Esophagus squamous epithelium (tissue), 5 donors: Measurements from ENCODE around the gene CYP4F3. TPM values are rescaled to one million over a fixed set of nuclear protein-coding genes. Genes with fewer than 3 reads are reported as not detected.

Experiments used
- DNase-seq: peaks from one replicate; lab custom pipeline; 2025; lab: John Stamatoyannopoulos, UW
- H3K27ac ChIP-seq, 4 donors: fragments of 200-600 bp; sonication (generic); one replicate each; pipeline ENCODE4 v1.5.1; 2016 to 2019; ENCODE audit warnings: mild to moderate bottlenecking in 1 of 4
- H3K27me3 ChIP-seq, 4 donors: fragments of 200-600 bp; sonication (generic); 1 replicate in 3 of 4; 2 replicates in 1 of 4; pipeline versions ENCODE4 v1.5.1 to v1.6.0; 2017 to 2021; ENCODE audit warnings: antibody characterized with exemption in 1 of 4
- H3K36me3 ChIP-seq, 3 donors: fragments of 200-600 bp; sonication (generic); one replicate each; pipeline ENCODE4 v1.5.1; 2016 to 2019
- H3K4me1 ChIP-seq, 3 donors: fragments of 200-600 bp; sonication (generic); one replicate each; pipeline ENCODE4 v1.5.1; 2017 to 2019
- H3K4me3 ChIP-seq, 4 donors: fragments of 200-600 bp; sonication (generic); 1 replicate in 3 of 4; 2 replicates in 1 of 4; pipeline ENCODE4 v1.5.1; 2016 to 2019; ENCODE audit warnings: mild to moderate bottlenecking in 2 of 4, moderate library complexity in 1 of 4
- H3K9me3 ChIP-seq, 3 donors: fragments of 200-600 bp; sonication (generic); one replicate each; pipeline ENCODE4 v1.5.1; 2016 to 2019
- CTCF ChIP-seq, 6 experiments: fragments of 450-650 bp in 4 of 6; fragments of 200-600 bp in 2 of 6; sonication (generic) in 2 of 6; IDR thresholded peaks; one replicate each; pipeline ENCODE4 v1.5.1; 2016 to 2019; ENCODE audit warnings: antibody characterized with exemption in 6 of 6, mild to moderate bottlenecking in 4 of 6, moderate library complexity in 4 of 6
- POLR2A ChIP-seq, 4 donors: fragments of 450-650 bp; IDR thresholded peaks; one replicate each; pipeline ENCODE4 v1.6.1; 2017; ENCODE audit warnings: antibody characterized with exemption in 4 of 4, mild to moderate bottlenecking in 4 of 4, moderate library complexity in 3 of 4
- WGBS, 2 donors: methylation state at CpG; one replicate each; pipeline ENCODE4 v1.1.5; 2018; 5-methylcytosine and 5-hydroxymethylcytosine counted together
- intact Hi-C: fragments of 100-400 bp; cut with DNase I; formaldehyde crosslinking; loops from one replicate; pipeline ENCODE4 v1.15.0; 2022
- total RNA-seq, 4 donors: library from RNA; depleted of rRNA; stranded (reverse); fragments of >200 nt; gene quantifications; one replicate each; pipeline ENCODE4 v1.1.0, GENCODE V29; 2016
- donor health status: DM: yes; HTN: yes; CAD: no.

The CYP4F3 gene
- total RNA-seq, 4 donors from 2014 or later, result 31.2 to 86.2 (median 43.5) TPM

GRCh38 chr19:15633082-15633835 is 7.4 kb upstream of the CYP4F3 start:
- no peak for DNase-seq
- WGBS, 2 donors, result 41 to 52% methylated on average over 5 of the region's 5 CpGs
- Histone ChIP-seq H3K36me3 (no peaks in the 10 kb centered on the region), H3K27me3 (peaks cover 0 to 41% (median 0%) of the 10 kb centered on the region in 4 donors), H3K4me3 (no peak overlapping the region), H3K4me1 (peaks cover 0 to 28% (median 5%) of the 10 kb centered on the region in 3 donors), H3K9me3 (no peaks in the 10 kb centered on the region), H3K27ac (no peak overlapping the region)
- intact Hi-C loops, result no loop called here
- TF ChIP-seq POLR2A (IDR thresholded peaks at IDR 0.05) (no peak), CTCF (IDR thresholded peaks at IDR 0.05) (no peak)

- TF ChIP-seq CTCF (IDR thresholded peaks at IDR 0.05), result no peak
- Histone ChIP-seq H3K27ac (no peak overlapping the region), H3K9me3 (no peaks in the 10 kb centered on the region), H3K27me3 (peaks cover 0 to 33% (median 0%) of the 10 kb centered on the region in 4 donors), H3K36me3 (no peaks in the 10 kb centered on the region), H3K4me1 (peaks cover 0 to 25% (median 5%) of the 10 kb centered on the region in 3 donors), H3K4me3 (no peak overlapping the region)
- WGBS, 2 donors, result 69 to 75% methylated on average over 3 of the region's 3 CpGs
- intact Hi-C loops, result no loop called here
- DNase-seq, result no peak
Observed at GRCh38 chr19:15634105-15634504, 6.6 kb upstream of the CYP4F3 start.

GRCh38 chr19:15635016-15635805 is 5.5 kb upstream of the CYP4F3 start:
- intact Hi-C loops, result no loop called here
- Histone ChIP-seq H3K27me3 (peaks cover 0 to 32% (median 0%) of the 10 kb centered on the region in 4 donors), H3K4me1 (peaks cover 5 to 30% (median 9%) of the 10 kb centered on the region in 3 donors), H3K4me3 (no peak overlapping the region), H3K9me3 (no peaks in the 10 kb centered on the region), H3K27ac (peak overlapping the region in 1 of 4 donors; percentile 0), H3K36me3 (no peaks in the 10 kb centered on the region)
- TF ChIP-seq CTCF (IDR thresholded peaks at IDR 0.05) (no peak), POLR2A (IDR thresholded peaks at IDR 0.05) (no peak)
- DNase-seq, result no peak
- WGBS, 2 donors, result 49 to 58% methylated on average over 2 of the region's 2 CpGs

GRCh38 chr19:15636026-15636425 is 4.7 kb upstream of the CYP4F3 start:
- H3K27me3 ChIP-seq, result peaks cover 0 to 25% (median 0%) of the 10 kb centered on the region in 4 donors
- H3K9me3 ChIP-seq, result no peaks in the 10 kb centered on the region
- peaks cover 10 to 38% (median 13%) of the 10 kb centered on the region in 3 donors for H3K4me1 ChIP-seq
- intact Hi-C loops, result no loop called here
- H3K4me3 ChIP-seq, result no peak overlapping the region
- H3K36me3 ChIP-seq, result no peaks in the 10 kb centered on the region
- TF ChIP-seq CTCF (IDR thresholded peaks at IDR 0.05), result no peak
- no peak for TF ChIP-seq POLR2A (IDR thresholded peaks at IDR 0.05)
- WGBS, 2 donors, result 80 to 82% methylated on average over 1 to 2 of the region's 2 CpGs
- no peak overlapping the region for H3K27ac ChIP-seq
- no peak for DNase-seq

GRCh38 chr19:15639596-15639995 is 1.1 kb upstream of the CYP4F3 start:
- H3K9me3 ChIP-seq, result no peaks in the 10 kb centered on the region
- H3K36me3 ChIP-seq, result no peaks in the 10 kb centered on the region
- intact Hi-C loops, result no loop called here
- H3K4me1 ChIP-seq, result peaks cover 18 to 54% (median 20%) of the 10 kb centered on the region in 3 donors
- TF ChIP-seq POLR2A (IDR thresholded peaks at IDR 0.05), result no peak
- no peak for DNase-seq
- H3K27me3 ChIP-seq, result peaks cover 0 to 13% (median 0%) of the 10 kb centered on the region in 4 donors
- no peak overlapping the region for H3K4me3 ChIP-seq
- H3K27ac ChIP-seq, result peak overlapping the region; percentile 86 to 93 (median 90)
